ENCODE data around the gene CC2D1A. TPM values are rescaled to one million over a fixed set of nuclear protein-coding genes. Genes with fewer than 3 reads are reported as not detected.

The CC2D1A gene
- total and polyA plus RNA-seq, 8 donors: 24.8 to 381 (median 38.5) TPM

- TF ChIP-seq CTCF (IDR thresholded peaks at IDR 0.05) (no peak), POLR2AphosphoS5 (IDR thresholded peaks at IDR 0.05) (no peak), POLR2A (IDR thresholded peaks at IDR 0.05) (no peak), EP300 (IDR thresholded peaks at IDR 0.05) (no peak)
- intact Hi-C loops (cut with DNase I; ENCODE audit: low total_unique reads): no loop called here
- H3K27me3 ChIP-seq: no peaks in the 10 kb centered on the region
- peak overlapping the region; percentile 70 to 97 (median 78) for H3K4me3 ChIP-seq
- DNase-seq: peak; percentile 63 to 72
- no peaks in the 10 kb centered on the region for H3K9me3 ChIP-seq
- peaks cover 0 to 28% (median 24%) of the 10 kb centered on the region in 4 donors for H3K36me3 ChIP-seq
- WGBS, 5 donors: 0 to 5% (median 1%) methylated on average over 2 to 13 of the region's 13 CpGs
- peak overlapping the region; percentile 84 to 91 (median 89) for H3K27ac ChIP-seq
- H3K4me1 ChIP-seq: peaks cover 14 to 34% (median 32%) of the 10 kb centered on the region in 4 donors
Observed at GRCh38 chr19:13906521-13906904, 512 bp downstream of the CC2D1A start.

- peak overlapping the region; percentile 70 to 97 (median 78) for H3K4me3 ChIP-seq
- H3K36me3 ChIP-seq: peaks cover 0 to 31% (median 27%) of the 10 kb centered on the region in 4 donors
- intact Hi-C loops (cut with DNase I; ENCODE audit: low total_unique reads): no loop called here
- H3K9me3 ChIP-seq: no peaks in the 10 kb centered on the region
- H3K4me1 ChIP-seq: peaks cover 14 to 34% (median 32%) of the 10 kb centered on the region in 4 donors
- 89 to 91% (median 90%) methylated on average over 5 of the region's 5 CpGs for WGBS, 5 donors
- peak overlapping the region in 3 of 5 donors; percentile 84 to 90 (median 89) for H3K27ac ChIP-seq
- H3K27me3 ChIP-seq: no peaks in the 10 kb centered on the region
- DNase-seq: no peak
- no peak for TF ChIP-seq POLR2A (IDR thresholded peaks at IDR 0.05)
- no peak for TF ChIP-seq CTCF (IDR thresholded peaks at IDR 0.05)
- TF ChIP-seq POLR2AphosphoS5 (IDR thresholded peaks at IDR 0.05): no peak
- TF ChIP-seq EP300 (IDR thresholded peaks at IDR 0.05): no peak
Observed at GRCh38 chr19:13906910-13907309, 909 bp downstream of the CC2D1A start.

- Histone ChIP-seq H3K27ac (no peak overlapping the region), H3K9me3 (no peaks in the 10 kb centered on the region), H3K27me3 (no peaks in the 10 kb centered on the region), H3K4me3 (no peak overlapping the region), H3K36me3 (peaks cover 14 to 48% (median 45%) of the 10 kb centered on the region in 4 donors), H3K4me1 (peaks cover 14 to 34% (median 32%) of the 10 kb centered on the region in 4 donors)
- TF ChIP-seq POLR2AphosphoS5 (IDR thresholded peaks at IDR 0.05) (no peak), CTCF (IDR thresholded peaks at IDR 0.05) (no peak), POLR2A (IDR thresholded peaks at IDR 0.05) (no peak), EP300 (IDR thresholded peaks at IDR 0.05) (no peak)
- DNase-seq: no peak
- WGBS, 5 donors: 89 to 94% (median 91%) methylated on average over 7 to 8 of the region's 8 CpGs
- intact Hi-C loops (cut with DNase I; ENCODE audit: low total_unique reads): no loop called here
Observed at GRCh38 chr19:13908674-13909073, 2.7 kb downstream of the CC2D1A start.

GRCh38 chr19:13909430-13909829 lies 3.4 kb downstream of the CC2D1A start:
- H3K4me1 ChIP-seq: peaks cover 14 to 34% (median 32%) of the 10 kb centered on the region in 4 donors
- no peak overlapping the region for H3K4me3 ChIP-seq
- DNase-seq: peak in 1 of 2 donors; percentile 53
- intact Hi-C loops (cut with DNase I; ENCODE audit: low total_unique reads): no loop called here
- TF ChIP-seq POLR2AphosphoS5 (IDR thresholded peaks at IDR 0.05): no peak
- TF ChIP-seq EP300 (IDR thresholded peaks at IDR 0.05): no peak
- no peak for TF ChIP-seq CTCF (IDR thresholded peaks at IDR 0.05)
- TF ChIP-seq POLR2A (IDR thresholded peaks at IDR 0.05): no peak
- no peak overlapping the region for H3K27ac ChIP-seq
- H3K36me3 ChIP-seq: peaks cover 20 to 56% (median 52%) of the 10 kb centered on the region in 4 donors
- no peaks in the 10 kb centered on the region for H3K27me3 ChIP-seq
- WGBS, 5 donors: 79 to 97% (median 88%) methylated on average over 2 of the region's 2 CpGs
- H3K9me3 ChIP-seq: no peaks in the 10 kb centered on the region

Measured in stomach (tissue), 9 donors.